ENCODE measurements around the gene CD2.

The CD2 gene

GRCh38 chr1:116754198-116754977 lies at the start of gene CD2:
Gene CD2 (plus strand): TSS chr1:116754430. CDS start chr1:116754493, 63 bp downstream.
- no peaks in the 10 kb centered on the region for H3K36me3 ChIP-seq (ENCODE audit: insufficient read depth, low read length)
- no peak within 1 kb of the TSS for H3K4me3 ChIP-seq (ENCODE audit: low read depth, low read length)
- H2AFZ ChIP-seq (ENCODE audit: low read length, unreplicated experiment): no peak within 1 kb of the TSS
- no peaks in the 10 kb centered on the region for H3K27me3 ChIP-seq (ENCODE audit: insufficient read depth, low read length)
- H3K27ac ChIP-seq (ENCODE audit: low read depth, low read length): no peak within 1 kb of the TSS
- H3K79me2 ChIP-seq (ENCODE audit: control insufficient read depth, insufficient read depth, low read length, unreplicated experiment): no peaks in the 10 kb centered on the region
- no peaks in the 10 kb centered on the region for H3K4me1 ChIP-seq (ENCODE audit: control insufficient read depth, insufficient read depth, low read length, unreplicated experiment)

GRCh38 chr1:116706123-116706522 lies 48.1 kb upstream of the CD2 start:
- Histone ChIP-seq H3K4me3 (ENCODE audit: low read depth, low read length) (no peak overlapping the region), H3K36me3 (ENCODE audit: insufficient read depth, low read length) (no peaks in the 10 kb centered on the region), H2AFZ (ENCODE audit: low read length, unreplicated experiment) (no peak overlapping the region), H3K27me3 (ENCODE audit: insufficient read depth, low read length) (peaks cover 36% of the 10 kb centered on the region), H3K4me1 (ENCODE audit: control insufficient read depth, insufficient read depth, low read length, unreplicated experiment) (no peaks in the 10 kb centered on the region), H3K27ac (ENCODE audit: low read depth, low read length) (no peak overlapping the region), H3K79me2 (ENCODE audit: control insufficient read depth, insufficient read depth, low read length, unreplicated experiment) (no peaks in the 10 kb centered on the region)

- Histone ChIP-seq H3K27me3 (ENCODE audit: insufficient read depth, low read length) (peaks cover 36% of the 10 kb centered on the region), H2AFZ (ENCODE audit: low read length, unreplicated experiment) (no peak overlapping the region), H3K27ac (ENCODE audit: low read depth, low read length) (no peak overlapping the region), H3K4me3 (ENCODE audit: low read depth, low read length) (no peak overlapping the region), H3K4me1 (ENCODE audit: control insufficient read depth, insufficient read depth, low read length, unreplicated experiment) (no peaks in the 10 kb centered on the region), H3K36me3 (ENCODE audit: insufficient read depth, low read length) (no peaks in the 10 kb centered on the region), H3K79me2 (ENCODE audit: control insufficient read depth, insufficient read depth, low read length, unreplicated experiment) (no peaks in the 10 kb centered on the region)
Measured at GRCh38 chr1:116706841-116707240, 47.4 kb upstream of the CD2 start.

GRCh38 chr1:116708255-116708900 lies 45.9 kb upstream of the CD2 start:
- no peaks in the 10 kb centered on the region for H3K4me1 ChIP-seq (ENCODE audit: control insufficient read depth, insufficient read depth, low read length, unreplicated experiment)
- no peak overlapping the region for H2AFZ ChIP-seq (ENCODE audit: low read length, unreplicated experiment)
- no peaks in the 10 kb centered on the region for H3K79me2 ChIP-seq (ENCODE audit: control insufficient read depth, insufficient read depth, low read length, unreplicated experiment)
- peaks cover 36% of the 10 kb centered on the region for H3K27me3 ChIP-seq (ENCODE audit: insufficient read depth, low read length)
- no peak overlapping the region for H3K27ac ChIP-seq (ENCODE audit: low read depth, low read length)
- no peak overlapping the region for H3K4me3 ChIP-seq (ENCODE audit: low read depth, low read length)
- no peaks in the 10 kb centered on the region for H3K36me3 ChIP-seq (ENCODE audit: insufficient read depth, low read length)

- H2AFZ ChIP-seq (ENCODE audit: low read length, unreplicated experiment): no peak overlapping the region
- no peak overlapping the region for H3K27ac ChIP-seq (ENCODE audit: low read depth, low read length)
- peaks cover 36% of the 10 kb centered on the region for H3K27me3 ChIP-seq (ENCODE audit: insufficient read depth, low read length)
- H3K4me3 ChIP-seq (ENCODE audit: low read depth, low read length): no peak overlapping the region
- no peaks in the 10 kb centered on the region for H3K36me3 ChIP-seq (ENCODE audit: insufficient read depth, low read length)
- H3K4me1 ChIP-seq (ENCODE audit: control insufficient read depth, insufficient read depth, low read length, unreplicated experiment): no peaks in the 10 kb centered on the region
- no peaks in the 10 kb centered on the region for H3K79me2 ChIP-seq (ENCODE audit: control insufficient read depth, insufficient read depth, low read length, unreplicated experiment)
Measured at GRCh38 chr1:116709666-116710167, 44.5 kb upstream of the CD2 start.

- Histone ChIP-seq H3K36me3 (ENCODE audit: insufficient read depth, low read length) (no peaks in the 10 kb centered on the region), H3K4me3 (ENCODE audit: low read depth, low read length) (no peak overlapping the region), H2AFZ (ENCODE audit: low read length, unreplicated experiment) (no peak overlapping the region), H3K27ac (ENCODE audit: low read depth, low read length) (no peak overlapping the region), H3K79me2 (ENCODE audit: control insufficient read depth, insufficient read depth, low read length, unreplicated experiment) (no peaks in the 10 kb centered on the region), H3K27me3 (ENCODE audit: insufficient read depth, low read length) (peaks cover 37% of the 10 kb centered on the region), H3K4me1 (ENCODE audit: control insufficient read depth, insufficient read depth, low read length, unreplicated experiment) (no peaks in the 10 kb centered on the region)
Measured at GRCh38 chr1:116710420-116711262, 43.6 kb upstream of the CD2 start.

- H3K4me3 ChIP-seq (ENCODE audit: low read depth, low read length): no peak overlapping the region
- H2AFZ ChIP-seq (ENCODE audit: low read length, unreplicated experiment): no peak overlapping the region
- no peak overlapping the region for H3K27ac ChIP-seq (ENCODE audit: low read depth, low read length)
- H3K4me1 ChIP-seq (ENCODE audit: control insufficient read depth, insufficient read depth, low read length, unreplicated experiment): no peaks in the 10 kb centered on the region
- H3K27me3 ChIP-seq (ENCODE audit: insufficient read depth, low read length): peaks cover 39% of the 10 kb centered on the region
- H3K36me3 ChIP-seq (ENCODE audit: insufficient read depth, low read length): no peaks in the 10 kb centered on the region
- no peaks in the 10 kb centered on the region for H3K79me2 ChIP-seq (ENCODE audit: control insufficient read depth, insufficient read depth, low read length, unreplicated experiment)
Measured at GRCh38 chr1:116711263-116711840, 42.9 kb upstream of the CD2 start.

GRCh38 chr1:116712510-116712909 lies 41.7 kb upstream of the CD2 start:
- no peak overlapping the region for H3K27ac ChIP-seq (ENCODE audit: low read depth, low read length)
- no peaks in the 10 kb centered on the region for H3K36me3 ChIP-seq (ENCODE audit: insufficient read depth, low read length)
- H3K79me2 ChIP-seq (ENCODE audit: control insufficient read depth, insufficient read depth, low read length, unreplicated experiment): no peaks in the 10 kb centered on the region
- no peak overlapping the region for H3K4me3 ChIP-seq (ENCODE audit: low read depth, low read length)
- no peak overlapping the region for H2AFZ ChIP-seq (ENCODE audit: low read length, unreplicated experiment)
- no peaks in the 10 kb centered on the region for H3K4me1 ChIP-seq (ENCODE audit: control insufficient read depth, insufficient read depth, low read length, unreplicated experiment)
- H3K27me3 ChIP-seq (ENCODE audit: insufficient read depth, low read length): peaks cover 42% of the 10 kb centered on the region

GRCh38 chr1:116713474-116713873 lies 40.8 kb upstream of the CD2 start:
- Histone ChIP-seq H3K4me1 (ENCODE audit: control insufficient read depth, insufficient read depth, low read length, unreplicated experiment) (no peaks in the 10 kb centered on the region), H2AFZ (ENCODE audit: low read length, unreplicated experiment) (no peak overlapping the region), H3K27ac (ENCODE audit: low read depth, low read length) (no peak overlapping the region), H3K36me3 (ENCODE audit: insufficient read depth, low read length) (no peaks in the 10 kb centered on the region), H3K4me3 (ENCODE audit: low read depth, low read length) (no peak overlapping the region), H3K27me3 (ENCODE audit: insufficient read depth, low read length) (peaks cover 35% of the 10 kb centered on the region), H3K79me2 (ENCODE audit: control insufficient read depth, insufficient read depth, low read length, unreplicated experiment) (no peaks in the 10 kb centered on the region)

GRCh38 chr1:116716391-116716790 lies 37.8 kb upstream of the CD2 start:
- Histone ChIP-seq H2AFZ (ENCODE audit: low read length, unreplicated experiment) (no peak overlapping the region), H3K4me1 (ENCODE audit: control insufficient read depth, insufficient read depth, low read length, unreplicated experiment) (no peaks in the 10 kb centered on the region), H3K27ac (ENCODE audit: low read depth, low read length) (no peak overlapping the region)

More at GRCh38 chr1:116716391-116716790, 37.8 kb upstream of the CD2 start:
- Histone ChIP-seq H3K27me3 (ENCODE audit: insufficient read depth, low read length) (peaks cover 26% of the 10 kb centered on the region), H3K79me2 (ENCODE audit: control insufficient read depth, insufficient read depth, low read length, unreplicated experiment) (no peaks in the 10 kb centered on the region), H3K36me3 (ENCODE audit: insufficient read depth, low read length) (no peaks in the 10 kb centered on the region), H3K4me3 (ENCODE audit: low read depth, low read length) (no peak overlapping the region)
